Endodermal cell (in vitro differentiated cells): Measurements from ENCODE around the gene EMX1. TPM values are rescaled to one million over a fixed set of nuclear protein-coding genes. Genes with fewer than 3 reads are reported as not detected.

Experiments
- DNase-seq: peaks from one replicate; pipeline ENCODE4 v3.0.0-alpha.2; 2017
- H3K27ac ChIP-seq: 2 replicates; pipeline ENCODE4 v1.5.1; 2013; ENCODE audit warnings: mild to moderate bottlenecking, low read depth, low read length, moderate library complexity
- H3K27me3 ChIP-seq: 2 replicates; pipeline ENCODE4 v1.6.1; 2013; ENCODE audit warnings: mild to moderate bottlenecking, low read length, moderate library complexity; ENCODE audit not compliant: insufficient read depth, control insufficient read depth, poor library complexity, severe bottlenecking
- H3K36me3 ChIP-seq: 2 replicates; pipeline ENCODE4 v1.7.0; 2013; ENCODE audit warnings: mild to moderate bottlenecking, low read length, moderate library complexity; ENCODE audit not compliant: control insufficient read depth, insufficient read depth
- H3K4me1 ChIP-seq: one replicate; pipeline ENCODE4 v1.7.0; 2013; ENCODE audit warnings: low read length; ENCODE audit not compliant: control insufficient read depth, insufficient read depth
- H3K4me3 ChIP-seq: 2 replicates; pipeline ENCODE4 v1.5.1; 2013; ENCODE audit warnings: mild to moderate bottlenecking, low read length, moderate library complexity
- H3K9ac ChIP-seq: 2 replicates; pipeline ENCODE4 v1.6.1; 2013; ENCODE audit warnings: mild to moderate bottlenecking, low read length, moderate library complexity; ENCODE audit not compliant: poor library complexity, severe bottlenecking; ENCODE audit errors: extremely low read depth
- H3K9me3 ChIP-seq: 2 replicates; pipeline ENCODE4 v1.6.1; 2013; ENCODE audit warnings: mild to moderate bottlenecking, low read length, moderate library complexity; ENCODE audit not compliant: control insufficient read depth
- H3K27ac Mint-ChIP-seq: 2 replicates; pipeline ENCODE4 v1.8.0; 2020; ENCODE audit warnings: mixed read lengths
- H3K27me3 Mint-ChIP-seq: 2 replicates; pipeline ENCODE4 v1.8.0; 2021; ENCODE audit warnings: mild to moderate bottlenecking, mixed read lengths; ENCODE audit not compliant: insufficient read depth
- H3K36me3 Mint-ChIP-seq: 2 replicates; pipeline ENCODE4 v1.8.0; 2020; ENCODE audit warnings: low read depth, mixed read lengths
- H3K4me1 Mint-ChIP-seq: 2 replicates; pipeline ENCODE4 v1.8.0; 2020; ENCODE audit warnings: mixed read lengths
- H3K4me3 Mint-ChIP-seq: 2 replicates; pipeline ENCODE4 v1.8.0; 2020; ENCODE audit warnings: mild to moderate bottlenecking, moderate library complexity, mixed read lengths
- H3K9me3 Mint-ChIP-seq: 2 replicates; pipeline ENCODE4 v1.8.0; 2020; ENCODE audit warnings: mild to moderate bottlenecking, mixed read lengths
- CTCF ChIP-seq: fragments of 200-600 bp; sonication (generic); conservative IDR thresholded peaks from 2 replicates; pipeline ENCODE4 v1.5.0; 2021; ENCODE audit warnings: antibody characterized with exemption, mild to moderate bottlenecking
- WGBS, 2 experiments: methylation state at CpG; one replicate each; pipeline versions ENCODE4 v1.1.5 to v1.1.7; 2013; ENCODE audit warnings: missing lambda C conversion rate in 2 of 2, mixed read lengths in 1 of 2; ENCODE audit not compliant: insufficient coverage in 1 of 2, insufficient read length in 1 of 2; 5-methylcytosine and 5-hydroxymethylcytosine counted together
- total RNA-seq, 2 donors: library from RNA; stranded (reverse); fragmentation: NEBNext Ultra II Directional in 1 of 2; extraction: Animal tissue kit (Norgen Biotek cat#: 25700) in 1 of 2; gene quantifications; 2 replicates in 1 of 2; 3 replicates in 1 of 2; pipeline ENCODE4 v1.2.1, GENCODE V29; 2021

The EMX1 gene
- total RNA-seq, 2 donors from 2014 or later = 0.35 to 1.1 TPM

DNA sequence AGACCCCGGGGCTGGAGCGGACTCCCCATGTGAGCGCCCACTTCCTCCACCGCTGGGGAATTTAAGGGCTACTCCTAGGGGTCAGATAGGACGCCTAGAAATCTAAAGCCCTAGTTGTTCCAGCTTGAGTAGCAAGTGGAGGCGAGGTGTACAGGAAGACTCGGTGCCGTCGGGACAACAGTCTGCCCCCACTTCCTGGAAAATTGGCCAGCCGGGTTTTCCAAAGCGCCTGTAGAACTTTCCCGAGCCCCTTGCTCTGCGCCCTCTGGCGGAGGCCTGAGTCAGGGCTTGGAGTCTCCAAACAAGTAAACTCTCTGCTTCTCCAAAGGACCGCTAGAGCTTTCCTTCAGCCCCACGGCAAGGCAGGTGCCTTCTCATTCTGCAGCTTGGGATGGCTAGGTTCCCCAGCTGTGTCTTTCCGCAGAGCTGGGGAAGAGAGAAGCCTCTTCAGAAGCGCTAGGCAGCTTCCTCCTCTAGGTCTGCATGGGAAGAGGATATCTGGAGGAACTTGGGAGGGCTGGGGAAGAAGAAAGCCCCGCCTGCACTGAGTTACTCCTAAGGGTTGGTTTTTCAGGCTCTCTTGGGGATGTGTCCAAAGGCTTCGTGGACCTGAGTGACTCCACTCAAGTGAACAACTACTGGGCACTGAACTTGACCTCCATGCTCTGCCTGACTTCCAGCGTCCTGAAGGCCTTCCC lies 29.4 kb upstream of the EMX1 start:
- Mint-ChIP-seq H3K27ac (no peak overlapping the region), H3K27me3 (peaks cover 46% of the 10 kb centered on the region), H3K9me3 (no peaks in the 10 kb centered on the region), H3K4me1 (peaks cover 5% of the 10 kb centered on the region), H3K4me3 (peak overlapping the region; percentile 62), H3K36me3 (no peaks in the 10 kb centered on the region)
- TF ChIP-seq CTCF = peak; percentile 97
- Histone ChIP-seq H3K27me3 (peaks cover 51% of the 10 kb centered on the region), H3K9ac (no peak overlapping the region), H3K36me3 (no peaks in the 10 kb centered on the region), H3K4me1 (no peaks in the 10 kb centered on the region), H3K4me3 (peak overlapping the region; percentile 89), H3K9me3 (no peaks in the 10 kb centered on the region), H3K27ac (no peak overlapping the region)
- peak; percentile 97 for DNase-seq
- 14% methylated on average over 13 to 21 of the region's 21 CpGs for WGBS, 2 experiments

GRCh38 chr2:72888438-72889202 lies 28.7 kb upstream of the EMX1 start:
- Histone ChIP-seq H3K9me3 (no peaks in the 10 kb centered on the region), H3K36me3 (no peaks in the 10 kb centered on the region), H3K27me3 (peaks cover 54% of the 10 kb centered on the region), H3K27ac (no peak overlapping the region), H3K9ac (no peak overlapping the region), H3K4me3 (peak overlapping the region; percentile 89), H3K4me1 (no peaks in the 10 kb centered on the region)
- Mint-ChIP-seq H3K36me3 (no peaks in the 10 kb centered on the region), H3K4me3 (no peak overlapping the region), H3K4me1 (peaks cover 5% of the 10 kb centered on the region), H3K9me3 (no peaks in the 10 kb centered on the region), H3K27me3 (peaks cover 41% of the 10 kb centered on the region), H3K27ac (no peak overlapping the region)
- TF ChIP-seq CTCF = no peak
- no peak for DNase-seq
- WGBS, 2 experiments = 88 to 90% methylated on average over 6 to 11 of the region's 11 CpGs

GRCh38 chr2:72889991-72890390 lies 27.3 kb upstream of the EMX1 start:
- Histone ChIP-seq H3K9me3 (no peaks in the 10 kb centered on the region), H3K9ac (no peak overlapping the region), H3K4me3 (no peak overlapping the region), H3K27me3 (peaks cover 51% of the 10 kb centered on the region), H3K27ac (no peak overlapping the region), H3K4me1 (no peaks in the 10 kb centered on the region), H3K36me3 (no peaks in the 10 kb centered on the region)
- no peak for DNase-seq
- TF ChIP-seq CTCF = no peak
- Mint-ChIP-seq H3K27ac (no peak overlapping the region), H3K36me3 (no peaks in the 10 kb centered on the region), H3K9me3 (no peaks in the 10 kb centered on the region), H3K27me3 (peaks cover 42% of the 10 kb centered on the region), H3K4me1 (peaks cover 5% of the 10 kb centered on the region), H3K4me3 (no peak overlapping the region)
- WGBS, 2 experiments = 87 to 90% methylated on average over 3 to 4 of the region's 4 CpGs
